ENCODE data around the gene NWD2.

DNA sequence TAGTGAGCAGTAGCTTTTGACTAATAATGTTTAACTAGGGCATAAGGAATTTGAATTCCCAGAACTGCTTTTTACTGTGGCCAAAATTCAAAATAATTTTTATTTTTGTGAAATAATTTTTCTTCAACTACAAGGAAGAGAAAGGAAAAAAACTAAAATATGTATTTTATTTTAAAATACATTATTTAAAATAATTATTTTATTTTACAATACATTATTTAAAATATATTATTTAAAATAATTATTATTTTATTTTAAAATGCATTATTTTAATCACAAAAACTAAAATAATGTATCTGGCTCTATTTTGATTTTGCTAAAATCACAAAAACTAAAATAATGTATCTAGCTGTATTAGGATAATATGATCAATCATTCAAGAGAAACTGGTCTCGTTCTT, 231.2 kb downstream of the NWD2 start:
- TF ChIP-seq SNAI2 (CRISPR knock-in tag; IDR thresholded peaks at IDR 0.05) (no peak), ZC3H10 (CRISPR knock-in tag; IDR thresholded peaks at IDR 0.05) (no peak), RARB (CRISPR knock-in tag; IDR thresholded peaks at IDR 0.05) (no peak), CSRNP3 (CRISPR knock-in tag; IDR thresholded peaks at IDR 0.05) (no peak), ZNF70 (CRISPR knock-in tag; IDR thresholded peaks at IDR 0.05) (no peak), TOX (CRISPR knock-in tag; IDR thresholded peaks at IDR 0.05; ENCODE audit: borderline replicate concordance) (no peak), BACH2 (CRISPR knock-in tag; IDR thresholded peaks at IDR 0.05; ENCODE audit: borderline replicate concordance) (no peak), TCF4 (CRISPR knock-in tag; IDR thresholded peaks at IDR 0.05; ENCODE audit: borderline replicate concordance) (no peak)
- TF ChIP-seq, protein P1, sequence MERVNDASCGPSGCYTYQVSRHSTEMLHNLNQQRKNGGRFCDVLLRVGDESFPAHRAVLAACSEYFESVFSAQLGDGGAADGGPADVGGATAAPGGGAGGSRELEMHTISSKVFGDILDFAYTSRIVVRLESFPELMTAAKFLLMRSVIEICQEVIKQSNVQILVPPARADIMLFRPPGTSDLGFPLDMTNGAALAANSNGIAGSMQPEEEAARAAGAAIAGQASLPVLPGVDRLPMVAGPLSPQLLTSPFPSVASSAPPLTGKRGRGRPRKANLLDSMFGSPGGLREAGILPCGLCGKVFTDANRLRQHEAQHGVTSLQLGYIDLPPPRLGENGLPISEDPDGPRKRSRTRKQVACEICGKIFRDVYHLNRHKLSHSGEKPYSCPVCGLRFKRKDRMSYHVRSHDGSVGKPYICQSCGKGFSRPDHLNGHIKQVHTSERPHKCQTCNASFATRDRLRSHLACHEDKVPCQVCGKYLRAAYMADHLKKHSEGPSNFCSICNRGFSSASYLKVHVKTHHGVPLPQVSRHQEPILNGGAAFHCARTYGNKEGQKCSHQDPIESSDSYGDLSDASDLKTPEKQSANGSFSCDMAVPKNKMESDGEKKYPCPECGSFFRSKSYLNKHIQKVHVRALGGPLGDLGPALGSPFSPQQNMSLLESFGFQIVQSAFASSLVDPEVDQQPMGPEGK (CRISPR knock-in tag; IDR thresholded peaks at IDR 0.05; ENCODE audit: borderline replicate concordance): no peak

Data from SK-N-SH treated with all-trans-retinoic acid at 6 μM for 48 hours (cell line).